ENCODE data around the gene ABCD2.
"Not testable (repeated sequence)": the region's sequence is repeated elsewhere in the genome, so short reads cannot be mapped to it uniquely, and the experiment has no call there.

ABCD2 gene

GRCh38 chr12:39533951-39534350 lies 85.7 kb downstream of the ABCD2 start:
- no peak for DNase-seq (ENCODE audit: low spot score)

GRCh38 chr12:39532448-39532847 lies 87.2 kb downstream of the ABCD2 start:
- no peak for DNase-seq (ENCODE audit: low spot score)

- DNase-seq (ENCODE audit: low spot score): no peak
Measured at GRCh38 chr12:39526974-39527373, 92.6 kb downstream of the ABCD2 start.

- not testable (repeated sequence) for DNase-seq (ENCODE audit: low spot score)
Measured at GRCh38 chr12:39522167-39522566, 97.4 kb downstream of the ABCD2 start.

- DNase-seq (ENCODE audit: low spot score): no peak
Measured at GRCh38 chr12:39510001-39510400, 109.6 kb downstream of the ABCD2 start.

GRCh38 chr12:39505554-39505953 lies 114.0 kb downstream of the ABCD2 start:
- DNase-seq (ENCODE audit: low spot score): no peak

GRCh38 chr12:39505023-39505422 lies 114.6 kb downstream of the ABCD2 start:
- no peak for DNase-seq (ENCODE audit: low spot score)

GRCh38 chr12:39503439-39503838 lies 116.2 kb downstream of the ABCD2 start:
- DNase-seq (ENCODE audit: low spot score): no peak

- DNase-seq (ENCODE audit: low spot score): no peak
Measured at GRCh38 chr12:39502726-39503125, 116.9 kb downstream of the ABCD2 start.
